Measurements from ENCODE around the gene PTPRR. TPM values are rescaled to one million over a fixed set of nuclear protein-coding genes. Genes with fewer than 3 reads are reported as not detected.

PTPRR gene
- total and polyA plus RNA-seq, 2 of the 13 experiments (the other 11 are each of a cell fraction or from before 2014, with no cell fraction given): not detected

GRCh38 chr12:70683976-70684375, 236.6 kb downstream of the PTPRR start (continued):
- TF ChIP-seq ZNF597 (CRISPR knock-in tag; IDR thresholded peaks at IDR 0.05) (no peak), ZNF460 (CRISPR knock-in tag; IDR thresholded peaks at IDR 0.05; ENCODE audit: borderline replicate concordance) (no peak)

GRCh38 chr12:70671698-70672097, 248.8 kb downstream of the PTPRR start:
- H3K4me1 ChIP-seq (ENCODE audit: insufficient read depth, low read length): no peaks in the 10 kb centered on the region
- H3K9ac ChIP-seq (ENCODE audit: insufficient read depth, low read depth, low read length): no peak overlapping the region
- H3K4me2 ChIP-seq (ENCODE audit: low read depth, low read length): no peak overlapping the region
- H3K36me3 ChIP-seq (replicated peaks in 1 of 2; ENCODE audit: control insufficient read depth in 1 of 2, insufficient read depth in 2 of 2, low read length in 2 of 2): no peaks in the 10 kb centered on the region
- 35% methylated on average over 1 of the region's 5 CpGs for WGBS (ENCODE audit: low lambda C conversion rate)
- FAIRE-seq: no peak
- no peak overlapping the region for H3K4me3 ChIP-seq (replicated peaks in 1 of 3; ENCODE audit: insufficient read depth in 1 of 3, low read depth in 2 of 3, low read length in 3 of 3)
- in situ Hi-C loops (cut with HindIII; ENCODE audit: extremely low pct_ligation_motif_present, low pct_unique_long_range_greater_than_20kb): no loop called here
- H4K20me1 ChIP-seq (ENCODE audit: insufficient read depth, low read length): no peaks in the 10 kb centered on the region
- POLR2A ChIA-PET: no interaction called here
- CTCF ChIA-PET (ENCODE audit: low intra/inter-chr PET ratio, low total read pairs): no interaction called here
- intact Hi-C loops (cut with micrococcal nuclease; ENCODE audit: unreplicated experiment): no loop called here
- ATAC-seq: no peak
- no peaks in the 10 kb centered on the region for H3K27me3 ChIP-seq (ENCODE audit: control insufficient read depth in 1 of 2, insufficient read depth in 2 of 2, low read length in 2 of 2)
- no TSS peak for BruUV-seq (replicated peaks)
- H3K9me3 ChIP-seq (ENCODE audit: low read length): no peaks in the 10 kb centered on the region
- no peak overlapping the region for H3K27ac ChIP-seq (ENCODE audit: extremely low read length, insufficient read depth, low read length)
- H2AFZ ChIP-seq (ENCODE audit: low read length): no peak overlapping the region
- H3K79me2 ChIP-seq (ENCODE audit: insufficient read depth, low read length): no peaks in the 10 kb centered on the region
- DNase-seq (ENCODE audit: low spot score): no peak
- TF ChIP-seq ZNF367 (CRISPR knock-in tag; IDR thresholded peaks at IDR 0.05; ENCODE audit: borderline replicate concordance): no peak
- TF ChIP-seq ZFP82 (CRISPR knock-in tag; IDR thresholded peaks at IDR 0.05; ENCODE audit: borderline replicate concordance): no peak
- TF ChIP-seq AKNA (CRISPR knock-in tag; IDR thresholded peaks at IDR 0.05; ENCODE audit: borderline replicate concordance): no peak
- no peak for TF ChIP-seq CEBPB (IDR thresholded peaks at IDR 0.05; ENCODE audit: borderline replicate concordance, low read depth, low read length)
- TF ChIP-seq FOXO4 (CRISPR knock-in tag; conservative IDR thresholded peaks at IDR 0.05): no peak
- no peak for TF ChIP-seq ZNF768 (CRISPR knock-in tag; IDR thresholded peaks at IDR 0.05)
- TF ChIP-seq JUN (CRISPR knock-in tag; IDR thresholded peaks at IDR 0.05): no peak
- no peak for TF ChIP-seq IKZF5 (CRISPR knock-in tag; IDR thresholded peaks at IDR 0.05)
- TF ChIP-seq AKAP8 (CRISPR knock-in tag; IDR thresholded peaks at IDR 0.05): no peak
- no peak for TF ChIP-seq NFE2 (CRISPR knock-in tag; IDR thresholded peaks at IDR 0.05)

All from HepG2 (cell line).